HUDEP-2 (cell line): Measurements from ENCODE around the gene SPECC1.
A peak's percentile ranks its signal among the peaks of the same experiment; 100 is the strongest.

Experiments
- DNase-seq, 76 experiments: peaks; one replicate each; lab custom pipeline; 2025; ENCODE audit not compliant: unreplicated experiment in 76 of 76; lab: John Stamatoyannopoulos, UW

The SPECC1 gene

DNA sequence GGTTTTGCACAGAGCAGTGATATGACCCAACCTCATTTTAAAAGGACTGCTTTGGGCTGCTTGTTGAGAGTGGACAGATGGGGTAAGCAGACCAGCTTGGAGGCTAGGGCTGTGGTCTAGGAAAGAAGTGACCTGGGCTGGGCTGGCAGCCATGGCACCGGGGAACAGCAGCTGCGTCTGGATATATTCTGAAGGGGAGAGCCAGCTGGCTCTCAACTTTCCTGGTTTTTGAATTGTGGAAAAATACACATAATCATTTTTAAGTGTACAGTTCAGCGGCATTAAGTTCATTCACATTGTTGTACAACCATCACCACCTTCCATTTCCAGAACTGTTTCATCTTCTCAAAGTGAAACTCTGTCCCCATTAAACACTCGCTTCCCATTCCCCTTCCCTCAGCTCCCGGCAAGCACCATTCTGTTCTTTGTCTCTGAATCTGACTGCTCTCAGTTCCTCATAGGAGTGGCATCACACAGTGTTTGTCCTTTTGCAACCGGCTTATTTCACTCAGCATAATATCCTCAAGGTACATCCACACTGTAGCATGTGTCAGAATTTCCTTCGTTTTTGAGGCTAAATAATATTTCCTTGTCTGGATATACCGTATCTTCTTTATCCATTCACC is 113.2 kb downstream of the SPECC1 start:
- no peak for DNase-seq

DNA sequence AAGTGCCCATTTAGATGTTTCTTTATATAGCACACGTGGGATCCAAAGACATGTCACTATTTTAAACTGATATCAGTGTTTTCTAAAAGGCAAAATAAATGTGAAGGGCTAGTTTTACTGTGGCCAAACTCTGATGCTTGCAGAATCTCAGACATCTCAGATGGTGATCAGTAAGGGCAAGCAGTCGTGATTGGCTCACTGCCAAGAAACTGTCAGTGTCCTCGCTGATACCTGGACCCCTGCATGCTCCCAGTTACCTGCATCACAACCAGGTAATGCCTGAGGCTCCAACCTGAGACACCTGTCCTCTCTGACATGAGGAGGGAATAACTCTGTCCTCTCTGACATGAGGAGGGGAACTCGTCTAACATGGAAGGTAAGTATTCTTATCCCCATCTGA is 114.0 kb downstream of the SPECC1 start:
- no peak for DNase-seq

- no peak for DNase-seq
These were observed 116.6 kb downstream of the SPECC1 start for GRCh38 chr17:20125724-20126123.

- DNase-seq: no peak
These were observed 118.3 kb downstream of the SPECC1 start for GRCh38 chr17:20127360-20128035.

GRCh38 chr17:20128036-20128667 is 119.0 kb downstream of the SPECC1 start:
- DNase-seq: no peak

DNA sequence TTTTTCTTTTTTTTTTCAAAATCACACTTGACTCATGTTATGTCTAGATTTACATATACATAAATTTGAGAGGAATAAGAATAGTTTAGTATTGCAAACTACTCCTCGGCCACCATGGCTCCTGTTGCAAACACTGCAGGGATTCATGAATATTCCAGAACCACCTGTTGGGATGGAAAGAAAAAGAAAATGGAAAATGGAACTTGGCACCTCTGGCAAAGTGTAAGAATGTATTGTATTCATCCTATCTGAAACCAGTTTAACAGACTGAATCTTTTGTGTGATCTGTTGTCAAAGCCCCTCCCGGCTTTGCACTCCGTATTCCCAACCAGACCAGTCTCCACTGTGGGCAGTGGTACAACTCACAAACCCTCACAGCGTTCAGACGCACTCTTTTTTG is 124.4 kb downstream of the SPECC1 start:
- DNase-seq: no peak

GRCh38 chr17:20141198-20141972 is 132.2 kb downstream of the SPECC1 start:
- DNase-seq: no peak

- DNase-seq: no peak
These were observed 133.1 kb downstream of the SPECC1 start for GRCh38 chr17:20142268-20142667.

- no peak for DNase-seq
These were observed 134.6 kb downstream of the SPECC1 start for GRCh38 chr17:20143740-20144139.

DNA sequence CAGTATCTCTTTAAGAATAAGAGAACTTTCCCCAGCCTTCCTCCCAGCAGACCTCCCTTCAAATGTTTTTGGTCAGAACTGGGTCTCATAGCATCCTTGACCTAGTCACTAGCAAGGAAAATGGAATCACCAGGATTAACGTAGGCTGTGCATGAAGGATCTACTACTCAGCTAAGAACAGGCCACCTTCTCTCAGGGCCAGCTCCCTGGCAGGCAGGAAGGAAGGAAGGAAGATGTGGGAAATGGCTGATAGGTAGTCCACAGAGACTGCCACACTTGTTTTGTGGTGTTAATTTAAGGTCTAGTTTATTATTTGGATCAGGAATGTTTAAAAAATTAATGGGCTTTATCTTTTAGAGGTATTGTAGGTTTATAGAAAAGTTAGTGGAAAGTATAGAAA is 136.4 kb downstream of the SPECC1 start:
- DNase-seq: no peak

DNA sequence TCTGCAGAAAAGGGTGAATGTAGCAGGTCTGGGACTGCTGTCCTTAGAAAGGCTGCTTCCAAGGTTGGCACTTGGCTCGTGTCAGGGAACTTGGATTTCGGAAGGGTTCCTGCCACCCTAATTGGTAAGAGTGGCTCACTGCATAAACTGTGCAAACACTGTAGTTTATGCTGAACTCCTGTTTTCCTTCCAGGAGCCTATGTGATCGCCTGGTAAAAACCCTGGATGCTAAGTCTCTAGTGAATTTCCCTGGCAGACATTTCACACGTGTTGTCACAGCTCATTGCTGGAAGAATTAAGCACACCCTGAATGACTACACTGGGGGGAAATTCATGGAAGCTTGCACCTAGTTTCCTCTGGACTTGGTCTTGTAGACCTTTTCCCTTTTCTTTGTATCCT is 140.1 kb downstream of the SPECC1 start:
- no peak for DNase-seq

- DNase-seq: no peak
These were observed 142.0 kb downstream of the SPECC1 start for GRCh38 chr17:20151174-20151573.

DNA sequence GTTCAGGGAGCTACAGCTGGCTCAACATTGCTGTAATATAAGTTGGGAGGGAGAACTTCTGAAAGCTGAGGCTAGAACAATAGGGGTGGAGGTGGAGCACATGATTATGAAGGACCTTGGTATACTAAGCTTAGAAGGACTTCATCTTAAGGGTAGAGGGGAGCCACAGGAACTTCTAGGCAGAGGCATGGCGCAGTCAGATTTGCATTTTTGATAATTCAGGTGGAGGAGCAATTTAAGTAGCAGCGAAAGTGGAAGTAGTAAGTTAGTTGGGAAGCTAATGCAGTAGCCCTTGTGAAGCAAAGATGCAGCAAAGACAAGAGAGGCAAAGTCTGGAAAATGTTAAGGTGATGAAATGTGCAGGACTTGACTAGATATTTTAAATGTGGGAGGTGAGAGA is 144.1 kb downstream of the SPECC1 start:
- DNase-seq: no peak

DNA sequence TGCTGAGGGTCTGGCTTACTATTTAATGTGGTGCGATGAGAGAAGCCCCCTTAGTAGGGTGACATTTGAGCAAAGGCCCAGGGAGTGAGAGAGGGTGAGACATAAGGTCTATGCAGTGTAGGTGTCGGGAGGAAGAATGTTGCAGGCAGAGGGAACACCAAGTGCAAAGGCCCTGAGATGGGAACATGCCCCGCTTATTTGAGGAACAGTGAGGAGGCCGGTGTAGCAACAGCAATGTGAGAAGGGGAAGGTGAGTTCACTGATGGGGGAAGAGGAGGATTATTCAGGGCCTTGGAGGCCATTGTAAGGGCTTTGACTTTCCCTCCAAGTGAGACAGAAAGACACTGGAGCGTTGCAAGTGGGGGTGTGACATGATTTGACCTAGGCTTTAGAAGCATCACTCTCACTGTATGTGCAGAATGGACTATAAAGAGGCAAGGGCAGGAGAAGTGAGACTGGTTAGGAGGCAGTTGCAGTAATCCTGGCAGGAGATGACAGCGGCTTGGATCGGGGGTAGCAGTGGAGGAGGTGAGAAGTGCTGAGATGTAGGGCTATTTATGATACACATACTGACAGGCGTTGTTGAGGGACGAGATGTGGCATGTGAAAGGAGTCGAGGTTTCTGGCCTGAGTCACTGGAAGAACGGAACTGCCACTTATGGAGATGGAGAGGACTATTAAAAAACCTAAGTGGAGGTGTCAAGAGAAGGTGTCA is 145.3 kb downstream of the SPECC1 start:
- no peak for DNase-seq

- DNase-seq: peak in 75 of 76 experiments; percentile 29 to 98 (median 96)
These were observed 146.4 kb downstream of the SPECC1 start for GRCh38 chr17:20155258-20156195.

DNA sequence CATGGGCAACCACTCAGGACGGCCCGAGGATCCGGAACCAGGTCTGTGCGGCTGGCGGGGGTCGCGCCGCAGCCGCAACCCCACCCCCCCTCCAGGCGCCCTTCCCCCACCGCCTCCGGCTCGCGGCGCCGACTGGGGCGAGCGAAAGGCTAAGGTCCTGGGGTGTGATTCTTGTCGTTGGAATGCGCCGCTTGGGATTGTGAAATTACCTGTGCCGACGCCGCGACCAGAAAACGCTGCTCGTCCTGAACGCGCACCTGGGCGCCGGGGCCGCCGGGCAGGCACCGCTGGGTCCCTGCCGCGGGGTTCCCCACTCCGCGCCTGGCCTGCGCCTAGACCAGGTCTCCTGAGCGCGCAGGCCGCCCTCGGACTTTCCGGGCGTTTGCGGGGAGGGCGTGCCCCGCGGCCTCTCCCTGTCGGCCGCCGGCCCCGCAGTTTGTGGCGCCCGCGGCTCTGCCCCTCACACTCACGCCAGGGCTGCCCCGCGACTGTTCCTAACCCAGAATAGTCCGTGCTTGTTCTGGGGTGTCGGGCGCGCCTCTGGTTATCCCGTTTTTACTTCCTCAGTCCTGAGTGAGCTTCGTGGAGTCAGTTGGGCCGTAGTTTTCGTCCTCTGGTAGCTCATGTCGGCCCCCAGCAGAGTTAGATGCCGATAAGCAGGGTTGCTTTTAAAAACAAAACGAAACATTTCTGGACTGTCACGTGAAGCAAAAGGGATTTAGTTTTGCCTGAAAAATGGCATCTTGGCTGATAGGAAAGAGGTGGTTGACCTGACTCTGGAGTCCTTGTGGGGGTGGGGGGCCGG is 147.2 kb downstream of the SPECC1 start:
- peak in 11 of 76 experiments; percentile 7 to 36 (median 19) for DNase-seq

GRCh38 chr17:20157001-20157310 is 147.8 kb downstream of the SPECC1 start:
- DNase-seq: no peak

- DNase-seq: no peak
These were observed 149.4 kb downstream of the SPECC1 start for GRCh38 chr17:20158580-20158979.
